SW480 (cell line): ENCODE data around the gene DEF6.

ENCODE experiments used
- DNase-seq: peaks from one replicate; pipeline ENCODE4 v3.0.0-alpha.2; 2016; ENCODE audit warnings: low spot score

The DEF6 gene

GRCh38 chr6:35297601-35298481 is at the start of gene DEF6:
Gene DEF6 (plus strand): TSS chr6:35297818. CDS start chr6:35297857, 39 bp downstream.
- peak; percentile 84 for DNase-seq

GRCh38 chr6:35248300-35248699 is 49.3 kb upstream of the DEF6 start:
- DNase-seq, result no peak

GRCh38 chr6:35248965-35249364 is 48.7 kb upstream of the DEF6 start:
- DNase-seq, result no peak

- no peak for DNase-seq
Measured at GRCh38 chr6:35251949-35252348, 45.7 kb upstream of the DEF6 start.

GRCh38 chr6:35253249-35253648 is 44.4 kb upstream of the DEF6 start:
- no peak for DNase-seq

- DNase-seq, result no peak
Measured at GRCh38 chr6:35258336-35258735, 39.3 kb upstream of the DEF6 start.

GRCh38 chr6:35258858-35259193 is 38.8 kb upstream of the DEF6 start:
- no peak for DNase-seq

- peak; percentile 90 for DNase-seq
Measured at GRCh38 chr6:35259194-35259947, 38.2 kb upstream of the DEF6 start, which contains the start of gene ZNF76. Gene ZNF76 (plus strand): TSS chr6:35259735. CDS start chr6:35281152, 21,417 bp downstream.

- peak; percentile 60 for DNase-seq
Measured at GRCh38 chr6:35259948-35260590, 37.5 kb upstream of the DEF6 start.

GRCh38 chr6:35260591-35261570 is 36.7 kb upstream of the DEF6 start:
- no peak for DNase-seq

GRCh38 chr6:35262596-35262995 is 35.0 kb upstream of the DEF6 start:
- peak; percentile 20 for DNase-seq

- DNase-seq, result no peak
Measured at GRCh38 chr6:35264550-35265274, 32.9 kb upstream of the DEF6 start.

GRCh38 chr6:35265523-35265922 is 32.1 kb upstream of the DEF6 start:
- DNase-seq, result no peak

GRCh38 chr6:35267446-35267845 is 30.2 kb upstream of the DEF6 start:
- no peak for DNase-seq

- DNase-seq, result no peak
Measured at GRCh38 chr6:35267897-35268296, 29.7 kb upstream of the DEF6 start.

- no peak for DNase-seq
Measured at GRCh38 chr6:35272005-35272404, 25.6 kb upstream of the DEF6 start.

- no peak for DNase-seq
Measured at GRCh38 chr6:35273822-35274559, 23.6 kb upstream of the DEF6 start.

- DNase-seq, result no peak
Measured at GRCh38 chr6:35275744-35276260, 21.8 kb upstream of the DEF6 start.

- DNase-seq, result no peak
Measured at GRCh38 chr6:35278708-35279107, 18.9 kb upstream of the DEF6 start.

- no peak for DNase-seq
Measured at GRCh38 chr6:35280903-35281302, 16.7 kb upstream of the DEF6 start.
